ENCODE results near the gene ZBTB5. TPM values are rescaled to one million over a fixed set of nuclear protein-coding genes. Genes with fewer than 3 reads are reported as not detected.

ZBTB5 gene
- total and polyA plus RNA-seq, 2 of the 8 experiments (the other 6 are each of a cell fraction or from before 2014, with no cell fraction given) = 13.3 to 14.5 TPM

- Histone ChIP-seq H3K79me1 (ENCODE audit: low read depth, low read length) (peaks cover 12% of the 10 kb centered on the region), H3K36me3 (ENCODE audit: control insufficient read depth in 2 of 4, insufficient read depth in 4 of 4, low read length in 3 of 4) (no peaks in the 10 kb centered on the region; a peak in 1 of 8 replicates), H3K56ac (replicated peaks; ENCODE audit: insufficient read length, low read depth, low read length) (no peak overlapping the region), H2BK120ac (replicated peaks; ENCODE audit: low read depth, low read length) (no peak overlapping the region), H2BK5ac (ENCODE audit: low read depth, low read length) (no peak overlapping the region), H2BK15ac (ENCODE audit: low read length) (no peak overlapping the region), H3K9me3 (ENCODE audit: insufficient read depth in 2 of 2, low read depth in 1 of 2, low read length in 1 of 2) (no peaks in the 10 kb centered on the region; a peak in 1 of 4 replicates), H3K9ac (replicated peaks in 1 of 4; ENCODE audit: extremely low read depth in 1 of 4, low read depth in 3 of 4, low read length in 3 of 4) (no peak overlapping the region), H4K91ac (replicated peaks; ENCODE audit: insufficient read length, low read length) (no peak overlapping the region), H3K4me3 (ENCODE audit: extremely low read depth in 1 of 4, insufficient read depth in 2 of 4, low read depth in 3 of 4, low read length in 4 of 4) (no peak overlapping the region), H3K4me2 (ENCODE audit: insufficient read depth in 1 of 2, low read depth in 2 of 2, low read length in 2 of 2) (no peak overlapping the region), H3K14ac (ENCODE audit: insufficient read length) (no peak overlapping the region), H3K4ac (replicated peaks; ENCODE audit: insufficient read length, low read depth, low read length) (no peak overlapping the region), H3K4me1 (replicated peaks in 1 of 4; ENCODE audit: control insufficient read depth in 3 of 4, insufficient read depth in 4 of 4, low read length in 3 of 4) (peaks cover 0 to 3% (median 1%) of the 10 kb centered on the region in 4 experiments; a peak in 1 of 7 replicates), H2BK12ac (ENCODE audit: low read depth, low read length) (no peak overlapping the region), H3K27me3 (replicated peaks in 1 of 4; ENCODE audit: control insufficient read depth in 3 of 4, extremely low read depth in 1 of 4, insufficient read depth in 3 of 4, low read length in 3 of 4) (no peaks in the 10 kb centered on the region), H3K23ac (ENCODE audit: insufficient read length) (no peak overlapping the region), H2AFZ (ENCODE audit: low read length) (no peak overlapping the region), H3K18ac (ENCODE audit: extremely low read depth, low read length) (no peak overlapping the region), H2AK5ac (ENCODE audit: low read depth, low read length) (no peak overlapping the region), H3K79me2 (ENCODE audit: control insufficient read depth in 1 of 2, insufficient read depth in 2 of 2, low read length in 2 of 2) (peaks cover 16 to 97% of the 10 kb centered on the region in 2 experiments), H4K5ac (ENCODE audit: insufficient read length, low read depth, low read length) (no peak overlapping the region), H2BK20ac (ENCODE audit: low read length) (no peak overlapping the region), H3K27ac (ENCODE audit: low read depth, low read length) (no peak overlapping the region), H3K23me2 (ENCODE audit: low read depth, low read length) (no peaks in the 10 kb centered on the region), H4K8ac (ENCODE audit: extremely low read depth, insufficient read depth, low read length) (no peak overlapping the region), H4K20me1 (replicated peaks in 1 of 2; ENCODE audit: control insufficient read depth in 1 of 2, insufficient read depth in 2 of 2, low read length in 2 of 2) (peaks cover 18 to 33% of the 10 kb centered on the region in 2 experiments)
- TF ChIP-seq JUND (IDR thresholded peaks at IDR 0.05; ENCODE audit: low read length) (no peak), POLR2AphosphoS5 (IDR thresholded peaks at IDR 0.05; ENCODE audit: low read depth, low read length) (no peak), TCF12 (IDR thresholded peaks at IDR 0.05; ENCODE audit: low read depth, low read length) (no peak), ATF2 (IDR thresholded peaks at IDR 0.05; ENCODE audit: low read length) (no peak), CHD2 (IDR thresholded peaks at IDR 0.05; ENCODE audit: low read length) (no peak), KDM1A (IDR thresholded peaks at IDR 0.05; ENCODE audit: borderline replicate concordance, low read length) (no peak), MAFK (IDR thresholded peaks at IDR 0.05; ENCODE audit: low read depth, low read length) (no peak), CBX8 (IDR thresholded peaks at IDR 0.05; ENCODE audit: borderline replicate concordance, low read depth, low read length) (no peak), KDM5A (IDR thresholded peaks at IDR 0.05; ENCODE audit: low read length) (no peak), SP2 (IDR thresholded peaks at IDR 0.05; ENCODE audit: low read length) (no peak), POLR2A (IDR thresholded peaks at IDR 0.05; ENCODE audit: control extremely low read depth in 1 of 2, low read depth in 2 of 2, low read length in 2 of 2) (no peak), SP1 (IDR thresholded peaks at IDR 0.05; ENCODE audit: low read depth, low read length) (no peak)
- CTCF ChIA-PET (ENCODE audit: partially characterized antibody) = interaction anchor here (0.8 to 1.4 kb wide), 2 partner anchors 38 to 664 kb away, joined by 3 read pairs; no protein-coding TSS in a partner anchor
- DNase-seq (ENCODE audit: low read depth in 1 of 2, low spot score in 2 of 2) (no peak), FAIRE-seq (no peak)
- POLR2A ChIA-PET (ENCODE audit: partially characterized antibody) = interaction anchor here (0.6 to 1.3 kb wide), 3 partner anchors 9 to 32 kb away, joined by 3 to 6 read pairs (median 3); partner anchors contain the start of gene ZBTB5
- 89% methylated on average over 1 of the region's 1 CpG; no CpG with 5 or more reads in 1 of the 2 experiments for WGBS, 2 experiments (ENCODE audit: extremely low coverage in 1 of 2, insufficient coverage in 1 of 2, insufficient read length in 1 of 2, insufficient replicate concordance in 2 of 2, low coverage in 1 of 2, low lambda C conversion rate in 2 of 2, missing lambda C conversion rate in 1 of 2)
These were observed 8.4 kb downstream of the ZBTB5 start for GRCh38 chr9:37456817-37457216.

Measured in H1 (cell line).